Measurements from ENCODE around the gene ULBP2.

The ULBP2 gene, protein sequence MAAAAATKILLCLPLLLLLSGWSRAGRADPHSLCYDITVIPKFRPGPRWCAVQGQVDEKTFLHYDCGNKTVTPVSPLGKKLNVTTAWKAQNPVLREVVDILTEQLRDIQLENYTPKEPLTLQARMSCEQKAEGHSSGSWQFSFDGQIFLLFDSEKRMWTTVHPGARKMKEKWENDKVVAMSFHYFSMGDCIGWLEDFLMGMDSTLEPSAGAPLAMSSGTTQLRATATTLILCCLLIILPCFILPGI

GRCh38 chr6:149941583-149942460 is at the start of gene ULBP2:
TSS of gene ULBP2 (plus strand) at chr6:149942014. CDS start at chr6:149942073, 59 bp downstream.
- DNase-seq (ENCODE audit: low read depth in 2 of 3, low spot score in 1 of 3), result peak; percentile 71 to 78 (median 75)

DNA sequence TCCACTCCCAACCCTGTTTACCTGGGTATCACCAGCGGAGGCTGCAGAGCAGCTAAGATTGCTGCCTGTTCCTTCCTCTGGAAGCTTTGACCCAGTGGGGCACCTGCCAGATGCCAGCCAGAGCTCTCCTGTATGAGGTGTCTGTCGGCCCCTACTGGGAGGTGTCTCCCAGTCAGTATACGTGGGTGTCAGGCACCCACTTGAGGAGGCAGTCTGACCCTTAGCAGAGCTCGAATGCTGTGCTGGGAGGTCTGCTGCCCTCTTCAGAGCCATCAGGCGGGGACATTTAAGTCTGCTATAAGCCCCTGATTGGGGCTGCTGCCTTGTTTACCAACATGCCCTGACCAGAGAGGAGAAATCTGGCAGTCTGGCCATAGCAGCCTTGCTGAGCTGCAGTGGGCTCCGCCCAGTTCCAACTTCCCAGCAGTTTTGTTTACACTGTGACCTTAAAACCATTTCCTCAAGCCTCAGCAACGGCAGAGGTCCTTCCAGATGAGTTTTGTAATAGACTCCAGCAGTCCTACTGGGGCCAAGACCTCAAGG is 46.7 kb upstream of the ULBP2 start:
- DNase-seq (ENCODE audit: low read depth in 2 of 3, low spot score in 1 of 3), result no peak

DNA sequence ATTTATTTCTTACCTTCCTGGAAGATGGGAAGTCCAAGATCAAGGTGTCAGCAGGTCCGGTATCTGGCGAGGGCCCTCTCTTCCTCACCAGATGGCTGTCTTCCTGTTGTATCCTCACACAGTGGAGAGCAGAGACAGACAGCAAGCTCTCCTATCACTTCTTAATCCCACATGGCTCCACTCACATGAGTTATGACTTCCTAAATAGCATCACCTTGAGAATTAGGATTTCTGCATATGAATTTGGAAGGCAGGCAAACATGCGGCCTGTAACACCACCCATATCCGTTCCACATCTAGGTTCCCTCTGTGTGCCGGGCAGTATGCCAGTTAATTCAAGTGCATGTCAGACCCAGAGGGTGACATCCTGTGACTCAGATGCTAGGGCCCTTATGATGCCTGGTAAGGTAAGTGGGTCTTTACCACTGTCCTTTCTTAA is 46.0 kb upstream of the ULBP2 start:
- peak; percentile 9 to 22 (median 16) for DNase-seq (ENCODE audit: low read depth in 2 of 3, low spot score in 1 of 3)

DNA sequence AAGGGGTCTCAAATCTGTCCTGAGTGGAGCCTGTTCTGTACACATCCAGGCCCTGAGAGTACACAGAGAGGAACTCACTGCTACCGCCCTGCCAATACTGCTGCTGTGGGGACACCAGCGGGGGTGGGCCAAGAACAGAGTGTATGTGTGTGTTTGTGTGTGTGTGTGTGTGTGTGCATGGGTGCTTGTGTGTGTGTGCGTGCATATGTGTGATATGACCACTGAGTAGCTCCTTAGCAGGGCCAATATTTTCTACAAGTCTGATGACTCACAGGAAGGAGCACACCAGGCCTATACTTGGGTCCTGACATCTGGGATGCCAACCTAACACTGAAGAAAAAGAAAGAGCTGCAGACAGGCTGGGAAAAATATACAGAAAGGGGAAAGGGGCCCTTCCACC is 45.3 kb upstream of the ULBP2 start:
- no peak for DNase-seq (ENCODE audit: low read depth in 2 of 3, low spot score in 1 of 3)

DNA sequence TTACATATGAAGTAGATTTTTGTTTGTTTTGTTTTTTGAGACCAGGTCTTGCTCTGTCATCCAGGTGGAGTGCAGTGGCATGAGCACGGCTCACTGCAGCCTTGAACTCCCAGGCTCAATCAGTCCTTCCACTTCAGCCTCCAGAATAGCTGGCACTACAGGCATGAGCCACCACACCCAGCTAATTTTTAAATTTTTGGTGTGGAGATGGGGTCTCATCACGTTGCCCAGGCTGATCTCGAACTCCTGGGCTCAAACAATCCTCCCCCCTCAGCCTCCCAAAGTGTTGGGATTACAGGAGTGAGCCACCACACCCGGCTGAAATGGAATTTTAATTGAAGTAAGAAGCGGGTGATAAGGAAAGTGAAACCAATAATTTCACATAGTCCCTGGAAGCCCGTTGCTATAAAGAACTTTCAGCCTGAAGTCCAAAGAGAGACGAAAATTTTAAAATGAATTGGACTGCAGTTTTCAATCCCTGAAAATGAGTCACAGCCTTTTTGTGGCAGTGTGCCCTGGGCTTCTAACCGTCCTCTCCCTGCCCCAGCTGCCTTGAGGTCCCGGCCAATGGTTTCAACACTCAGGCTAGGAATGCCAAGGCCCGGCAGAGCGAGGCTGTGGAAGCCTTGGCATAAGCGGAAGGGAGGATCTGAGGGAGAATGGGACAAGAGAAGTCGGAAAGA is 44.7 kb upstream of the ULBP2 start:
- no peak for DNase-seq (ENCODE audit: low read depth in 2 of 3, low spot score in 1 of 3)

- no peak for DNase-seq (ENCODE audit: low read depth in 2 of 3, low spot score in 1 of 3)
Measured at GRCh38 chr6:149897855-149898744, 43.7 kb upstream of the ULBP2 start, which contains the start of gene RAET1E. TSS of gene RAET1E (minus strand) at chr6:149898113. CDS start at chr6:149890901, 7,212 bp downstream.

GRCh38 chr6:149898966-149899365 is 42.8 kb upstream of the ULBP2 start:
- DNase-seq (ENCODE audit: low read depth in 2 of 3, low spot score in 1 of 3), result no peak

- no peak for DNase-seq (ENCODE audit: low read depth in 2 of 3, low spot score in 1 of 3)
Measured at GRCh38 chr6:149899486-149899885, 42.3 kb upstream of the ULBP2 start.

DNA sequence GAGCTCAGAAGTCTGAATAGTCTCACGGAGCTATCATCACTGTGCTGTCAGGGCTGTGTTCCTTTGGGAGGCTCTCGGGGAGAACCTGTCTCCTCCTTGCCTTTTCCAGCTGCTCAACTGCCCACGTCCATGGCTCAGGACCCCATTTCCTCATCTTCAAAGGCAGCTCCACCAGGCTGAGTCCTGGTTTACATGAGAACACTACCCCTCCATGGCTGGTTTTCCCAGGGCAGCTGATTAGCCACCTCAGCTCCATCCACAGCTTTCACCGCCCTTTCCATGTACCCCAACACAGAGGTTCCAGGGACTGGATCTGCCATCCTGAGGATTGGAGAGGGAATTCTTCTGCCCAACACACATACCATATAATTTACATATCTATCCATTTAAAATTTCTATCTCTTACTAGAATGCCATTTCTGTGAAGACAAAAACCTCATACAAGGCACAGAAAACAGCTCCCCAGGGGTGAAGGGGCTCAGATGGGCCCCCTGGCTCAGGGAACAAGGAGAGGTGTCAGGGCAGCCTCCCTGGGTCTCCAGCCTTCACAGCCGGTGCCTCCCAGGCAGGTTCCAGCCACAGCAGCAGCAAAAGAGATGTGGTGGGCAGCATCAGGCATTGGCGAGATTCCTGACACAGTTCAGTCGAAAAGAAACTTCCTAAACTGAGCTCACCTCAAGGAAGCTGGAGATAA is 41.7 kb upstream of the ULBP2 start:
- no peak for DNase-seq (ENCODE audit: low read depth in 2 of 3, low spot score in 1 of 3)

DNA sequence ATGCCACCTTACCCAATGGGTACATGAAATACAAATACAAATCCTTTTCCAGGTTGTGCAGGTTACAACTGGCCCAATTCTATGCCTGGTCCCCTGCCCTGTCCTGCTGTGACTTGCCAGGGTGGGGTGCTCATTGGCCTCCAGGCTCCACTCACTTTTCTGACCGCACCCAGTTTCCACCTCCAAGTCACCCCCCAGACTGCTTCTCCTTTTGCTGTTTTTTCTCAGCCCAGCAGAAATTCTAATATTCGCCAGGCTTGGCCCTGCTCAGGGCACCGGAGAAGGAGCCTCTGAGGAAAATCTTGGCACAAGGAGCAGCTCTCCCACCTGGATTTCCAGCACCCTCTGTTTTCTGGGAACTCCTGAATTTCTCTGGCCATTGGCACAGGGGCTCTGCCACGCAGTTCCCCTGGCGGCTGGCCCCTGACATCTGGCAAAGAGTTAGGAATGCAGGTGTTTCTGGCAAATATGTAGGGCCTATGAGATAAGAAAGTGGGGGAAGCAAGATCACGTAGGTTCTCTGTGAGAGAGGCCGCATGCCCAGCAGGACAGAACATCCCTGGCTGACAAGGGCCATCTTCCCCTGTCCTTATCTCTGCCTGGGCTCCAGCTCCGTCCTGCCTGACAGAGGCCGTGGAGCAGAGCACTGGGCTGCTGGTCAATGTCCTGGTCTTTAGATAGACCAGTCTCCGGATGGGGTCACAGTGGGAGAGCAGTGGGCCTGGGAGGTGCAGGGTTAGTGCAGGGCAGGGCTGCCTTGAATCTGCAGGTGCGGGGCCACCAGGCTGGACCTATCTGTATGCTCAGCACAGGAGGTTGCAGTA is 41.0 kb upstream of the ULBP2 start:
- DNase-seq (ENCODE audit: low read depth in 2 of 3, low spot score in 1 of 3), result no peak

DNA sequence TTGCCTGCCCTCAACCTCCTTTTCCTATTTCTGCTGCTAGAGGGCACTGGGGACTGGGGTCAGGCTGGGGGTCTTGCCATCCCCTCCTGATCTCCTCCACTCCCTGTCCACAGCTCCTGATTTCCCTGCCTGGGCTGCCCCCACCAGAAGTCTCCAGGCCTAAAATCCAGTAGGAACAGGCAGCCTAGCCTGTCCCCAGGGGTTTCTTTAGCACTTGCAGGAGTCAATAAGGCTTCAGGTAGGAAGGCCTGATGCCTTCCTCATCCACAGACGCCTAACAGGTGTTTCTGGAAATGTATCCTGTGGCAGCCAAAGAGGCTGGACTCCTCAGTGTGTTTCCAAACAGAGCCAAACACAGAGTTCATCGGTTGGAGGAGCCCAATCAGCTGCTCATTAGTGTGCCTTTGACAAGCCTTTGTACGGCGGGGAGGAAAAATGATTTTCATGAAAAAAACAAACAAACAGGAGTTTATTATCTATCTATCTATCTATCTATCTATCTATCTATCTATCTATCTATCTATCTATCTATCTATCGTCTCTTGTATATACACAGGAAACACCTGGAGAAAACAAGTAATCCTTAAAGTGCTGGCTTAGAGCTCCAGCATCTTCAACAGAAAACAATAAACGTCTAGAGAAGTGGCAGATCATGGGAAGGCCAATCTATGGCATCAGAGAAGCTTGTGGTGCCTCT is 40.2 kb upstream of the ULBP2 start:
- DNase-seq (ENCODE audit: low read depth in 2 of 3, low spot score in 1 of 3), result no peak

DNA sequence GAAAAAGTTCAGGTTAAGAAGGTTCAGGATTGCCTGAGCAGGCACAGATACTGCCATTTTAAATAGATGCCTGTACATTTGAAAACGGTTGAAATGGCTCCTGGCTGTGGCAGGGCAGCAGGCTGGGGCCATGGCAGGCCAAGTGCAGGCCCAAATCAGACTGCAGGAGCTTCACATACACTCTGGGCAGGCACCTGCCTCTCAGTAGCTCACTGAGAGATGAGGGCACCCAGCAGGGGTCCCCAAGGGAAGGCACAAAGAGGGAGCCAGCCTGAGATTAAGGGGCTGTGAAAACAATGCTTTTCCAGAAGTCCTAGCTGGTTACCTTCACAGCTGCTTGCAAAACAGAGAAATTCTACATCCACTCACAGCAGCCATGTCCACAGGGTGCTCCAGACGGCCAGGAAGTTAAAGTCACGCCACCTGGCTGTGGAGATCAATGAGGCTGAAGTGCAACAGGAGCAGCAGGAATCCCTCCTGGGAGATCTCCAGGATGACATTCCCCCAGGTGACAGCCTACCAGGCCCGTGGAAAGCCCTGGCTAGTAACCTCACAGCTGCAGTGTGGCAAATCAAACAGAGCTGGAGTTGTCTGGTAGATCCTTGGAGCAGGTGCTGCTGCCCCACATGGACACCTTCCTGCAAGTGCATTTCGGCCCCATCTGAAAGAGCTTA is 37.7 kb upstream of the ULBP2 start:
- no peak for DNase-seq (ENCODE audit: low read depth in 2 of 3, low spot score in 1 of 3)

- DNase-seq (ENCODE audit: low read depth in 2 of 3, low spot score in 1 of 3), result no peak
Measured at GRCh38 chr6:149904661-149905370, 37.0 kb upstream of the ULBP2 start.

DNA sequence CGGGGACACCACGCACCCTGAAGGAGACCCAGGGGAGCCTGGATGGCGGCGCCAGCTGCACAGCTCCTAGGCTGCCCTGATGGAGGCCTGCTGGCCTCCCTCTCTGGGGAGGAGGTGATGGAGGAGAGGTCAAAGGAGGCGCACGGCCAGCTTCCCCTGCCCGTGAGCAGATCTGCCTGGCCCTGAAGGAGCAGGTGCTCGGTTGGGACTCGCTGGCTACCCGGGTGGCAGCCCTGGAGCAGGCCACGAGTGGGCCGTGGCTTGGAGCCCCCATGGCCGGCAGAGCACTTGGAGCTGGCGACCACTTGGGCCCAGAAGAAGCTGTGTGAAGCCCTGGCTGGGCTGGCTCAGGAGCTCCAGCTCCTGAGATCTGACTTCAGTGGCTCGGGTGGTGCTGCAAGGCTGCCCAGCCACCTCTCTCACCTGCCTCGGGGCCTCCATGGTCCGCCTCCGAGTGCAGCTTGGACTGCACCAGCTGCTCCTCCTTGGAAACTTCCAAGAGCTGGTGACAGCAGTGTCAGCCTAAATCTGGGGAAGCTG is 36.4 kb upstream of the ULBP2 start:
- DNase-seq (ENCODE audit: low read depth in 2 of 3, low spot score in 1 of 3), result no peak

- no peak for DNase-seq (ENCODE audit: low read depth in 2 of 3, low spot score in 1 of 3)
Measured at GRCh38 chr6:149905911-149906371, 35.9 kb upstream of the ULBP2 start.

GRCh38 chr6:149906405-149906804 is 35.4 kb upstream of the ULBP2 start:
- no peak for DNase-seq (ENCODE audit: low read depth in 2 of 3, low spot score in 1 of 3)

GRCh38 chr6:149907317-149907716 is 34.5 kb upstream of the ULBP2 start:
- no peak for DNase-seq (ENCODE audit: low read depth in 2 of 3, low spot score in 1 of 3)
